HG02870 (cell line): ENCODE measurements around the gene TAF5.
"Not testable (repeated sequence)": the region's sequence is repeated elsewhere in the genome, so short reads cannot be mapped to it uniquely, and the experiment has no call there.

Experiments used
- ATAC-seq: cut with Tn5 transposase; IDR thresholded peaks from one replicate; pipeline ENCODE4 v1.9.1; 2021; ENCODE audit warnings: mild to moderate bottlenecking, moderate library complexity; ENCODE audit not compliant: unreplicated experiment

Gene TAF5

GRCh38 chr10:103397191-103397825 lies 29.5 kb downstream of the TAF5 start:
- no peak for ATAC-seq

GRCh38 chr10:103413564-103413963 lies 45.8 kb downstream of the TAF5 start:
- no peak for ATAC-seq

GRCh38 chr10:103415581-103415980 lies 47.8 kb downstream of the TAF5 start:
- no peak for ATAC-seq

DNA sequence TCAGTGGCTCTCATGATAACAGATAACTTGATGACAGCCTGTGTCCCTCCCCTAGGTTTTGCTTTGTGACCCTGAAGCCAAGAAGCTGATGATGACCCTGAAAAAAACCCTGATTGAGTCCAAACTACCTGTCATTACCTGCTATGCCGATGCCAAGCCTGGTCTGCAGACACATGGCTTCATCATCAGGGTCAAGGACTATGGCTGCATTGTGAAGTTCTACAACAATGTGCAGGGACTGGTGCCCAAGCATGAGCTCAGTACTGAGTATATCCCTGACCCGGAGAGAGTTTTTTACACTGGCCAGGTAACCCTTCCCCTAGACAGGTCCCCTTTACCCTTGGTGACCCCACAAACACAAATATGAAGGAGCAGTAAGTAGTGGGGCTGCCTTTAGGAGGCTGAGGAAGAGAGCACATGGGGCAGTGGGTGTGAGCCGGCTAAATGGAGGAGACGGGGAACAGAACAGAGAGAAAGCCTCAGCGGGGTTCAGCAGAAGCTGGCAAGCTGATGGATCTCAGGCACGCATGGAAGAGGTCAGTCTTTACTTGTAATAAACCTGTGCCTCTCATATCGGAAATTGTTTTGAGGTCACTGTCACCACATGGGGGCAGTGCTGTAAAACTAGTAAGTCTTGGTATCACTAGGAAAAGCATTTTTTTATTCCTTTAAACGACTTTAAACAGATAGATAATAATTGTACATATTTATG lies 48.8 kb downstream of the TAF5 start:
- ATAC-seq: no peak

DNA sequence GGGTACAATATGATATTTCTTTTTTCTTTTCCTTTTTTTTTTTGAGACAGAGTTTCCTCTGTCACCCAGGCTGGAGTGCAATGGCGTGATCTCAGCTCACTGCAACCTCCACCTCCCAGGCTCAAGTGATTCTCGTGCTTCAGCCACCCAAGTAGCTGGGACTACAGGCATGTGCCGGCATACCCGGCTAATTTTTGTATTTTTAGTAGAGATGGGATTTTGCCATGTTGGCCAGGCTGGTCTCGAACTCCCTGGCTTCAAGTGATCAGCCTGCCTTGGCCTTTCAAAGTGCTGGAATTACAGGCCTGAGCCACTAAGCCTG lies 49.3 kb downstream of the TAF5 start:
- not testable (repeated sequence) for ATAC-seq

GRCh38 chr10:103417601-103418000 lies 49.8 kb downstream of the TAF5 start:
- ATAC-seq: no peak

- no peak for ATAC-seq
Measured at GRCh38 chr10:103419101-103419500, 51.3 kb downstream of the TAF5 start.

- no peak for ATAC-seq
Measured at GRCh38 chr10:103423748-103424147, 56.0 kb downstream of the TAF5 start.

GRCh38 chr10:103427866-103428265 lies 60.1 kb downstream of the TAF5 start:
- ATAC-seq: no peak

DNA sequence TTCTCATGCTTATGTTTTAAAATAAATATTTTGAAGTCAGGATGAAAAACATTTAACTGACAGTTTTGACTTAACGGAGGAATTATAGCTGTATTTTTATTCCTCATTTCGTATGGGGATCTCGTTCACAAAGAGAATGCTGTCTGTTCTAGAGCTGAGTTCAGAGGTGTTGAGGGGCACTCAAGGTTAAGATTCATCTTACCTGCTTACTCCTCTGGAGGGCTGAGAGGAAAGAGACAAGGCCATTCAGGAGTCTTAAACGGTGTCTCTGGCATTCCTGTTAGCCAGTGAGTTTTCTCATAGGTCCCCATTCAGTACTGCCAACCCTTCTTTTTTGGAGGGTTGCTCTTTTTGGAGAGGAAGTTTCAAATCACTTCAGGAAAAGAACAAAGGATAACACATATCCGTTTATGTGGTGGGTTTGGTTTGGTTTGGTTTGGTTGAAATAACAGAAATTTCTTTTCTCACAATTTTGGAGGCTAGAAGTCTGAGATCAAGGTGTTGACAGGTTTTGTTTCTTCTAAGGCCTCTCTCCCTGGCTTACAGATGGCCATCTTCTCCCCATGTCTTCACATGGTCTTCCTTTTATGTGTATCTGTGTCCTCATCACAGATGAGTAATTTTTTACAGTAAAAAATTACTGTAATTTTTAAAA lies 61.3 kb downstream of the TAF5 start:
- ATAC-seq: no peak

- no peak for ATAC-seq
Measured at GRCh38 chr10:103429647-103430046, 61.9 kb downstream of the TAF5 start.

- ATAC-seq: no peak
Measured at GRCh38 chr10:103431902-103432301, 64.1 kb downstream of the TAF5 start.

- no peak for ATAC-seq
Measured at GRCh38 chr10:103433858-103434257, 66.1 kb downstream of the TAF5 start.
